ENCODE results near the gene ZNF354C.

The ZNF354C gene

DNA sequence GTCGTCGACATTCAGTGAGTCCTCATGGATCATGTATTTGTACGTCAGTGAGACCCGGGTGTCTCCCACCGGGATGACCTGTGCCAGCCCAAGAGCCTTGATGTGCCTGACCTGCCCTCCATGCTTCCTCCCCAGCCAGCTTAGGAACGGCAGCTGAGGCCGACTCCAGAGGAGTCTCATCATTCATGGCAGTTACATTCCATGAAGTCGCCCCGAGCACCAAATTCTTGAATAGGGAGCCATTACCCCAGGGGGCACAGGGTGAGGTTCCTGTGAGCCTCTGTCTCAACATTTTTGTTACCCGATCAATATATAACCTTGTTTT, 67.8 kb downstream of the ZNF354C start:
- DNase-seq: no peak

- DNase-seq: no peak
Measured at GRCh38 chr5:179128976-179129375, 68.8 kb downstream of the ZNF354C start.

- no peak for DNase-seq
Measured at GRCh38 chr5:179129607-179130071, 69.5 kb downstream of the ZNF354C start.

- no peak for DNase-seq
Measured at GRCh38 chr5:179130101-179130681, 70.0 kb downstream of the ZNF354C start.

- no peak for DNase-seq
Measured at GRCh38 chr5:179131321-179131835, 71.2 kb downstream of the ZNF354C start.

GRCh38 chr5:179131886-179132585, 71.9 kb downstream of the ZNF354C start:
- no peak for DNase-seq

DNA sequence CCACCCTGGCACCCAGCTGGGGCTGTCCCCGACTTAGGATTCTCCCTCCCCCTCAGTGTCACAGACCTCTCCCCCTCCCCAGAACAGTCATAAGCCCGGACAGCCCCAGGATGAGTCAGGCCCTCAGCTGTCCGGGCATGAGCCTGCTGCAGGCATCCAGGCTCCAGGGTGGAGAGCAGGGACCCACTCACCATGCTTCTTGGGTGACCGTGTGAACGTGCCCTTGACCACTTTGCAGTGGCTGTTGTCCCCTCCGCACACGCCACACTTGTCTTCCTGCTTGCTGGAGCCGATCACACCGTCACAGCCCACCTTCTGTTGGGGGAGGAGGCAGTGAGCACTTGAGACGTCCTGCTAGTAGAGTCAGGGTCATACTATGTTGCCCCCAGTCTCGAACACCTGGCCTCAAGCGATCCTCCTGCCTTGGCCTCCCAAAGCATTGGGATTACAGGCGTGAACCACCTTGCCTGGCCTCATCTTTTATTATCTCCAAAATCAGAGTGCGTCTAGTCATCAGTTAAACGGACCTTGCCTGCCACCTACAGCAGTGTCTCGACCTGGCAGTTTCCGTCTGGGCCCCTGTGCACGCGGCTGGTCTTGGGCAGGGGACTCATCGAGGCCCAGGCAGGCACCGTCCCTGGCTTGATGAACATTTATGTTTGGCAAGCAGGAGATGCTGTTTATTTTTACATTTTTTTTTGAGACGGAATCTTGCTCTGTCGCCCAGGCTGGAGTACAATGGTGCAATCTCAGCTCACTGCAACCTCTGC, 72.6 kb downstream of the ZNF354C start:
- no peak for DNase-seq

Data from CD4-positive, alpha-beta T cell treated with Interferon alpha-2 for 1 hour (primary cell).